HEK293 (cell line): ENCODE measurements around the gene CPNE5.

Source experiments
- CTCF ChIA-PET: fragments of 350-600 bp; formaldehyde crosslinking; extraction: SDS; loops from one replicate; lab custom pipeline; 2021; ENCODE audit warnings: antibody characterized with exemption; lab: Yijun Ruan, JAX
- POLR2A ChIA-PET: fragments of 300-600 bp; formaldehyde crosslinking; extraction: SDS; loops from one replicate; lab custom pipeline; 2020; ENCODE audit warnings: antibody characterized with exemption, inconsistent platforms; lab: Yijun Ruan, JAX
- H3K27ac ChIP-seq: fragments of 200-500 bp; sonication (Bioruptor generic); 2 replicates; pipeline ENCODE4 v1.5.1; 2014; ENCODE audit warnings: low read depth, low read length, control low read depth, inconsistent platforms; ENCODE audit errors: extremely low read depth
- H3K36me3 ChIP-seq, 2 experiments: fragments of 200-500 bp in 1 of 2; sonication (Bioruptor generic) in 1 of 2; 1 replicate in 1 of 2; 2 replicates in 1 of 2; pipeline ENCODE4 v1.5.1; 2014 to 2017; ENCODE audit warnings: inconsistent platforms in 2 of 2, low read length in 2 of 2; ENCODE audit not compliant: control insufficient read depth in 2 of 2, insufficient read depth in 1 of 2
- H3K4me1 ChIP-seq: fragments of 200-500 bp; sonication (Bioruptor generic); 2 replicates; pipeline ENCODE4 v1.5.1; 2014; ENCODE audit warnings: mild to moderate bottlenecking, low read length, inconsistent platforms; ENCODE audit not compliant: control insufficient read depth, insufficient read depth
- H3K4me3 ChIP-seq: 2 replicates; pipeline ENCODE4 v1.5.1; 2011; ENCODE audit warnings: low read depth, mild to moderate bottlenecking, control low read depth, low read length, moderate library complexity
- H3K9me3 ChIP-seq: fragments of 200-500 bp; sonication (Bioruptor generic); 2 replicates; pipeline ENCODE4 v1.5.1; 2014; ENCODE audit warnings: low read depth, low read length, inconsistent platforms; ENCODE audit not compliant: control insufficient read depth, insufficient read depth
- BCL11A ChIP-seq: fragments of 450-650 bp; formaldehyde crosslinking; IDR thresholded peaks from 2 replicates; pipeline ENCODE4 v1.5.1; 2016; ENCODE audit warnings: low read depth, missing biosample characterization, missing genetic modification characterization
- GFI1B ChIP-seq: fragments of 450-650 bp; formaldehyde crosslinking; IDR thresholded peaks from 2 replicates; pipeline ENCODE4 v1.5.1; 2016; ENCODE audit warnings: missing biosample characterization, missing genetic modification characterization
- HOXA7 ChIP-seq: sonication (generic); formaldehyde crosslinking; IDR thresholded peaks from 2 replicates; pipeline ENCODE4 v1.8.1; 2022; ENCODE audit warnings: missing genetic modification reagents, borderline replicate concordance
- KLF7 ChIP-seq: fragments of 450-650 bp; formaldehyde crosslinking; IDR thresholded peaks from 2 replicates; pipeline ENCODE4 v1.5.1; 2016; ENCODE audit warnings: missing biosample characterization, missing genetic modification characterization, borderline replicate concordance
- SALL2 ChIP-seq: fragments of 450-650 bp; formaldehyde crosslinking; IDR thresholded peaks from 2 replicates; pipeline ENCODE4 v1.5.0; 2017; ENCODE audit warnings: missing biosample characterization, mild to moderate bottlenecking, missing genetic modification characterization, borderline replicate concordance
- SP3 ChIP-seq: fragments of 450-650 bp; formaldehyde crosslinking; IDR thresholded peaks from 2 replicates; pipeline ENCODE4 v1.5.1; 2016; ENCODE audit warnings: missing biosample characterization, missing genetic modification characterization
- ZBTB48 ChIP-seq: fragments of 450-650 bp; formaldehyde crosslinking; IDR thresholded peaks from 2 replicates; pipeline ENCODE4 v1.5.1; 2016; ENCODE audit warnings: missing biosample characterization, missing genetic modification characterization
- ZFP37 ChIP-seq: fragments of 450-650 bp; formaldehyde crosslinking; IDR thresholded peaks from 2 replicates; pipeline ENCODE4 v1.5.1; 2016; ENCODE audit warnings: missing biosample characterization, missing genetic modification characterization
- ZNF112 ChIP-seq: fragments of 450-650 bp; formaldehyde crosslinking; IDR thresholded peaks from 2 replicates; pipeline ENCODE4 v1.5.0; 2017; ENCODE audit warnings: missing biosample characterization, missing genetic modification characterization
- ZNF157 ChIP-seq: fragments of 450-650 bp; formaldehyde crosslinking; IDR thresholded peaks from 2 replicates; pipeline ENCODE4 v1.5.1; 2016; ENCODE audit warnings: missing biosample characterization, missing genetic modification characterization
- ZNF16 ChIP-seq: fragments of 450-650 bp; formaldehyde crosslinking; IDR thresholded peaks from 2 replicates; pipeline ENCODE4 v1.5.1; 2016; ENCODE audit warnings: low read depth, missing biosample characterization, missing genetic modification characterization
- ZNF23 ChIP-seq: fragments of 450-650 bp; formaldehyde crosslinking; IDR thresholded peaks from 2 replicates; pipeline ENCODE4 v1.5.1; 2016; ENCODE audit warnings: missing biosample characterization, missing genetic modification characterization, borderline replicate concordance
- ZNF239 ChIP-seq: fragments of 450-650 bp; formaldehyde crosslinking; IDR thresholded peaks from 2 replicates; pipeline ENCODE4 v1.5.1; 2016; ENCODE audit warnings: missing biosample characterization, missing genetic modification characterization
- ZNF354C ChIP-seq: fragments of 450-650 bp; formaldehyde crosslinking; IDR thresholded peaks from 2 replicates; pipeline ENCODE4 v1.5.1; 2016; ENCODE audit warnings: missing biosample characterization, missing genetic modification characterization, low read depth, borderline replicate concordance
- ZNF514 ChIP-seq: fragments of 450-650 bp; formaldehyde crosslinking; IDR thresholded peaks from 2 replicates; pipeline ENCODE4 v1.5.1; 2016; ENCODE audit warnings: missing biosample characterization, missing genetic modification characterization
- ZNF521 ChIP-seq: fragments of 450-650 bp; formaldehyde crosslinking; IDR thresholded peaks from 2 replicates; pipeline ENCODE4 v1.5.1; 2017; ENCODE audit warnings: missing biosample characterization, mild to moderate bottlenecking, missing genetic modification characterization
- ZNF560 ChIP-seq: fragments of 450-650 bp; formaldehyde crosslinking; IDR thresholded peaks from 2 replicates; pipeline ENCODE4 v1.5.1; 2017; ENCODE audit warnings: missing biosample characterization, missing genetic modification characterization, borderline replicate concordance
- ZNF596 ChIP-seq: fragments of 450-650 bp; IDR thresholded peaks from 2 replicates; pipeline ENCODE4 v1.5.0; 2018; ENCODE audit warnings: missing biosample characterization, mild to moderate bottlenecking, missing genetic modification characterization, moderate library complexity
- ZNF600 ChIP-seq: fragments of 450-650 bp; formaldehyde crosslinking; IDR thresholded peaks from 2 replicates; pipeline ENCODE4 v1.5.1; 2016; ENCODE audit warnings: missing biosample characterization, missing genetic modification characterization
- ZNF610 ChIP-seq: fragments of 450-650 bp; formaldehyde crosslinking; IDR thresholded peaks from 2 replicates; pipeline ENCODE4 v1.5.1; 2016; ENCODE audit warnings: missing biosample characterization, missing genetic modification characterization, borderline replicate concordance
- ZNF621 ChIP-seq: fragments of 450-650 bp; formaldehyde crosslinking; IDR thresholded peaks from 2 replicates; pipeline ENCODE4 v1.5.1; 2017; ENCODE audit warnings: missing biosample characterization, missing genetic modification characterization
- ZNF623 ChIP-seq: fragments of 450-650 bp; formaldehyde crosslinking; IDR thresholded peaks from 2 replicates; pipeline ENCODE4 v1.5.1; 2016; ENCODE audit warnings: missing biosample characterization, missing genetic modification characterization
- ZNF654 ChIP-seq: fragments of 450-650 bp; formaldehyde crosslinking; IDR thresholded peaks from 2 replicates; pipeline ENCODE4 v1.5.1; 2016; ENCODE audit warnings: low read depth, missing biosample characterization, missing genetic modification characterization
- ZNF660 ChIP-seq: fragments of 450-650 bp; IDR thresholded peaks from 2 replicates; pipeline ENCODE4 v1.5.1; 2018; ENCODE audit warnings: missing biosample characterization, mild to moderate bottlenecking, missing genetic modification characterization
- ZNF785 ChIP-seq: fragments of 450-650 bp; formaldehyde crosslinking; IDR thresholded peaks from 2 replicates; pipeline ENCODE4 v1.5.1; 2016; ENCODE audit warnings: missing biosample characterization, missing genetic modification characterization
- ZNF843 ChIP-seq: fragments of 450-650 bp; formaldehyde crosslinking; IDR thresholded peaks from 2 replicates; pipeline ENCODE4 v1.5.1; 2016; ENCODE audit warnings: missing biosample characterization, missing genetic modification characterization
- ZSCAN23 ChIP-seq: fragments of 450-650 bp; formaldehyde crosslinking; IDR thresholded peaks from 2 replicates; pipeline ENCODE4 v1.5.1; 2016; ENCODE audit warnings: missing biosample characterization, missing genetic modification characterization
- TF ChIP-seq, protein P1 (sequence below): fragments of 450-650 bp; formaldehyde crosslinking; IDR thresholded peaks from 2 replicates; pipeline ENCODE4 v1.5.1; 2016; ENCODE audit warnings: missing biosample characterization, missing genetic modification characterization
- TF ChIP-seq, protein P2 (sequence below): fragments of 450-650 bp; formaldehyde crosslinking; conservative IDR thresholded peaks from 2 replicates; pipeline ENCODE4 v1.5.1; 2016; ENCODE audit warnings: low read depth, missing biosample characterization, missing genetic modification characterization
- TF ChIP-seq, protein P3 (sequence below): fragments of 450-650 bp; formaldehyde crosslinking; IDR thresholded peaks from 2 replicates; pipeline ENCODE4 v1.5.1; 2016; ENCODE audit warnings: missing biosample characterization, missing genetic modification characterization, low read depth
- TF ChIP-seq, protein P4 (sequence below): fragments of 450-650 bp; formaldehyde crosslinking; IDR thresholded peaks from 2 replicates; pipeline ENCODE4 v1.5.1; 2016; ENCODE audit warnings: missing biosample characterization, missing genetic modification characterization

CPNE5 gene

DNA sequence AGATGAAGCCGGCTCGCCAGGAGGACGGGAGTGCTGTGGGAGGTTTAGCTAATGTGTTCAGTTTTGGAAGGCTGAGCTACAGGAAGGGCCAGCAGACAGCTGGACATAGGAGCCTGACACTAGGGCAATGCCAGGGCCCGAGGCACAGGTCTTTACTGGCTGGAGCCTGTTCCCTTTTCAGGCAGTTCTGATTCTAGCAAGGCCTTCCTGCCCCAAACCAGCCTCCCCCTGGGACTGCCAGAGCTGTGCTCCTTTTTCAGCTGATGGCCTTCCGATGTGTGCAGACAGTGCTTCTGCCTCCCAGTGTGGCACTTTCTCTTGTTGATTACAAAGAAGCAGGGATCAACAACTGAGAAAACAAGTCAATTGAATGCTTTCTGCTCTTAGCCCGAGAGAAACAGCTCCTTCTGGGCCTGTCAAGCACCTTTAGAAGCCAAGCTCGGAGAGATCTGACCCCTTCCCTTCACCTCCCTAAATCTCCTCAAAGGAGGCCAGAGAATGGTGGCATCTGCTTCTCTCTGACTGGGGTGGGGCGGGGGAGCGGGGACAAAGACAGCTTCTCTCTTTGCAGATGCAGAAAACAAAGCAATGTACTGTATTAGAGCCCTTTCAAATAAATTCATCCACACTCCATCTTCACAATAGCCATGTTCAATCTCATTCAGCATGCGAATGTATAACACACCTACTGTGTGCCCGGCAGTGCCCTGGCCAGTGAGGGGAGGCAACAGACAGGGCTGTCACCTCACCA lies 78.4 kb downstream of the CPNE5 start (continued):
- no peak for TF ChIP-seq ZNF16 (tag by site-specific recombination)
- no peak for TF ChIP-seq ZNF623
- TF ChIP-seq ZNF514 (tag by site-specific recombination), result no peak
- TF ChIP-seq ZNF112, result no peak
- no peak for TF ChIP-seq ZNF560
- no peak for TF ChIP-seq ZNF843 (tag by site-specific recombination)
- no peak for TF ChIP-seq ZNF157
- no peak for TF ChIP-seq BCL11A (tag by site-specific recombination)
- TF ChIP-seq HOXA7, result no peak
- TF ChIP-seq, protein P1, sequence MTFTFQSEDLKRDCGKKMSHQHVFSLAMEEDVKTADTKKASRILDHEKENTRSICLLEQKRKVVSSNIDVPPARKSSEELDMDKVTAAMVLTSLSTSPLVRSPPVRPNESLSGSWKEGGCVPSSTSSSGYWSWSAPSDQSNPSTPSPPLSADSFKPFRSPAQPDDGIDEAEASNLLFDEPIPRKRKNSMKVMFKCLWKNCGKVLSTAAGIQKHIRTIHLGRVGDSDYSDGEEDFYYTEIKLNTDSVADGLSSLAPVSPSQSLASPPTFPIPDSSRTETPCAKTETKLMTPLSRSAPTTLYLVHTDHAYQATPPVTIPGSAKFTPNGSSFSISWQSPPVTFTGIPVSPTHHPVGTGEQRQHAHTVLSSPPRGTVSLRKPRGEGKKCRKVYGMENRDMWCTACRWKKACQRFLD, result no peak
- no peak for TF ChIP-seq ZNF354C (tag by site-specific recombination)
- no peak for TF ChIP-seq SP3 (tag by site-specific recombination)
- TF ChIP-seq, all 188 proteins: peak for 0

DNA sequence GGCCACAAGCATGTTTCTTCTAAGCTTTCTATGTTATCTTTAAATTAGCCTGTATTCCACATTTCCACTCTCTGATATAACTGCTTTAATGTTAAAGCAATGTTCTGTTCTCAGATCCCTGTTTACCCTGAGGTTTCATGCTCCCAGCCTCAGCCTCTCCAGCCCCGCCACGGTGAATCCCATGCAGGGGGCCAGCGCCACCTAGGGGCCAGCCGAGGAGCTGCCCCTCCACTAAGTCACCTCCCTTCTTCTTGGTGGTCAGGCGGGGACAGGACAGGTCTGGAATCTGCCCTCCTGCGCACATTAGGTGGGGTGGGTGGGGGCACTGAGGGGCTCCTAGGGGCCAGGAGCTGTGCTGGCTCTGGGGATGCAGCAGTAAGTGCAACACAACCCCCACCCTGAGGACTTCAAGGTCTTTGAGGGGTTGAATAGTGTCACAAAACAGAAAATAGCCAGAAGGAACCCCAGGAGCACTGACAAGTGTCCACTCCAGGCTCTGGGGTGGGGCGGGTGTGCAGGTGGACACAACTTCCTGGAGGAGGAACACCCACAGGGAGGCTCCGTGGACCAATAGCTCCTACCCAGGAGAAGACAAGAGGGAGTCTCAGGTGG lies 80.0 kb downstream of the CPNE5 start:
- no peaks in the 10 kb centered on the region for H3K9me3 ChIP-seq
- no peaks in the 10 kb centered on the region; the same call in 1 of the 2 replicates for H3K4me1 ChIP-seq
- H3K27ac ChIP-seq, result no peak overlapping the region
- H3K36me3 ChIP-seq, result no peaks in the 10 kb centered on the region
- H3K4me3 ChIP-seq, result no peak overlapping the region
- POLR2A ChIA-PET, result interaction anchor here (0.5 to 1.1 kb wide), 4 partner anchors 19 to 427 kb away, joined by 3 to 5 read pairs (median 3); partner anchors contain the start of gene CDKN1A
- CTCF ChIA-PET, result interaction anchor here (0.5 to 4.9 kb wide), 83 partner anchors 9 to 918 kb away, joined by 3 to 156 read pairs (median 4); partner anchors contain the start of genes C6orf89, CDKN1A and PPIL1
- TF ChIP-seq SALL2 (no peak), ZNF23 (tag by site-specific recombination) (no peak), ZNF610 (tag by site-specific recombination) (no peak), ZSCAN23 (no peak), ZNF654 (peak; percentile 82), ZNF621 (tag by site-specific recombination) (no peak), GFI1B (no peak), ZNF660 (peak; percentile 68; the same call in 1 of the 2 replicates), ZNF785 (tag by site-specific recombination) (no peak), ZNF521 (no peak), ZFP37 (tag by site-specific recombination) (no peak), ZNF239 (no peak), KLF7 (tag by site-specific recombination) (no peak), ZNF596 (tag by site-specific recombination) (no peak), ZBTB48 (no peak), ZNF600 (tag by site-specific recombination) (0 out of 2 replicates have a peak, but pooled peaks have one; percentile 22)
- TF ChIP-seq, protein P2, sequence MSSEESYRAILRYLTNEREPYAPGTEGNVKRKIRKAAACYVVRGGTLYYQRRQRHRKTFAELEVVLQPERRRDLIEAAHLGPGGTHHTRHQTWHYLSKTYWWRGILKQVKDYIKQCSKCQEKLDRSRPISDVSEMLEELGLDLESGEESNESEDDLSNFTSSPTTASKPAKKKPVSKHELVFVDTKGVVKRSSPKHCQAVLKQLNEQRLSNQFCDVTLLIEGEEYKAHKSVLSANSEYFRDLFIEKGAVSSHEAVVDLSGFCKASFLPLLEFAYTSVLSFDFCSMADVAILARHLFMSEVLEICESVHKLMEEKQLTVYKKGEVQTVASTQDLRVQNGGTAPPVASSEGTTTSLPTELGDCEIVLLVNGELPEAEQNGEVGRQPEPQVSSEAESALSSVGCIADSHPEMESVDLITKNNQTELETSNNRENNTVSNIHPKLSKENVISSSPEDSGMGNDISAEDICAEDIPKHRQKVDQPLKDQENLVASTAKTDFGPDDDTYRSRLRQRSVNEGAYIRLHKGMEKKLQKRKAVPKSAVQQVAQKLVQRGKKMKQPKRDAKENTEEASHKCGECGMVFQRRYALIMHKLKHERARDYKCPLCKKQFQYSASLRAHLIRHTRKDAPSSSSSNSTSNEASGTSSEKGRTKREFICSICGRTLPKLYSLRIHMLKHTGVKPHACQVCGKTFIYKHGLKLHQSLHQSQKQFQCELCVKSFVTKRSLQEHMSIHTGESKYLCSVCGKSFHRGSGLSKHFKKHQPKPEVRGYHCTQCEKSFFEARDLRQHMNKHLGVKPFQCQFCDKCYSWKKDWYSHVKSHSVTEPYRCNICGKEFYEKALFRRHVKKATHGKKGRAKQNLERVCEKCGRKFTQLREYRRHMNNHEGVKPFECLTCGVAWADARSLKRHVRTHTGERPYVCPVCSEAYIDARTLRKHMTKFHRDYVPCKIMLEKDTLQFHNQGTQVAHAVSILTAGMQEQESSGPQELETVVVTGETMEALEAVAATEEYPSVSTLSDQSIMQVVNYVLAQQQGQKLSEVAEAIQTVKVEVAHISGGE (tag by site-specific recombination), result no peak
- TF ChIP-seq, protein P3, sequence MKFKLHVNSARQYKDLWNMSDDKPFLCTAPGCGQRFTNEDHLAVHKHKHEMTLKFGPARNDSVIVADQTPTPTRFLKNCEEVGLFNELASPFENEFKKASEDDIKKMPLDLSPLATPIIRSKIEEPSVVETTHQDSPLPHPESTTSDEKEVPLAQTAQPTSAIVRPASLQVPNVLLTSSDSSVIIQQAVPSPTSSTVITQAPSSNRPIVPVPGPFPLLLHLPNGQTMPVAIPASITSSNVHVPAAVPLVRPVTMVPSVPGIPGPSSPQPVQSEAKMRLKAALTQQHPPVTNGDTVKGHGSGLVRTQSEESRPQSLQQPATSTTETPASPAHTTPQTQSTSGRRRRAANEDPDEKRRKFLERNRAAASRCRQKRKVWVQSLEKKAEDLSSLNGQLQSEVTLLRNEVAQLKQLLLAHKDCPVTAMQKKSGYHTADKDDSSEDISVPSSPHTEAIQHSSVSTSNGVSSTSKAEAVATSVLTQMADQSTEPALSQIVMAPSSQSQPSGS, result no peak
- TF ChIP-seq, protein P4, sequence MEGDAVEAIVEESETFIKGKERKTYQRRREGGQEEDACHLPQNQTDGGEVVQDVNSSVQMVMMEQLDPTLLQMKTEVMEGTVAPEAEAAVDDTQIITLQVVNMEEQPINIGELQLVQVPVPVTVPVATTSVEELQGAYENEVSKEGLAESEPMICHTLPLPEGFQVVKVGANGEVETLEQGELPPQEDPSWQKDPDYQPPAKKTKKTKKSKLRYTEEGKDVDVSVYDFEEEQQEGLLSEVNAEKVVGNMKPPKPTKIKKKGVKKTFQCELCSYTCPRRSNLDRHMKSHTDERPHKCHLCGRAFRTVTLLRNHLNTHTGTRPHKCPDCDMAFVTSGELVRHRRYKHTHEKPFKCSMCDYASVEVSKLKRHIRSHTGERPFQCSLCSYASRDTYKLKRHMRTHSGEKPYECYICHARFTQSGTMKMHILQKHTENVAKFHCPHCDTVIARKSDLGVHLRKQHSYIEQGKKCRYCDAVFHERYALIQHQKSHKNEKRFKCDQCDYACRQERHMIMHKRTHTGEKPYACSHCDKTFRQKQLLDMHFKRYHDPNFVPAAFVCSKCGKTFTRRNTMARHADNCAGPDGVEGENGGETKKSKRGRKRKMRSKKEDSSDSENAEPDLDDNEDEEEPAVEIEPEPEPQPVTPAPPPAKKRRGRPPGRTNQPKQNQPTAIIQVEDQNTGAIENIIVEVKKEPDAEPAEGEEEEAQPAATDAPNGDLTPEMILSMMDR (tag by site-specific recombination), result peak; percentile 66
